GM12801 (cell line): ENCODE results near the gene CAMTA1.

Experiments used
- TF ChIP-seq, protein P1 (sequence below): IDR thresholded peaks from one replicate; pipeline ENCODE4 v1.5.1; 2011; ENCODE audit warnings: control low read depth; ENCODE audit not compliant: insufficient read length; ENCODE audit errors: extremely low read depth

The CAMTA1 gene

GRCh38 chr1:7611421-7612010 is 826.3 kb downstream of the CAMTA1 start:
- TF ChIP-seq, protein P1, sequence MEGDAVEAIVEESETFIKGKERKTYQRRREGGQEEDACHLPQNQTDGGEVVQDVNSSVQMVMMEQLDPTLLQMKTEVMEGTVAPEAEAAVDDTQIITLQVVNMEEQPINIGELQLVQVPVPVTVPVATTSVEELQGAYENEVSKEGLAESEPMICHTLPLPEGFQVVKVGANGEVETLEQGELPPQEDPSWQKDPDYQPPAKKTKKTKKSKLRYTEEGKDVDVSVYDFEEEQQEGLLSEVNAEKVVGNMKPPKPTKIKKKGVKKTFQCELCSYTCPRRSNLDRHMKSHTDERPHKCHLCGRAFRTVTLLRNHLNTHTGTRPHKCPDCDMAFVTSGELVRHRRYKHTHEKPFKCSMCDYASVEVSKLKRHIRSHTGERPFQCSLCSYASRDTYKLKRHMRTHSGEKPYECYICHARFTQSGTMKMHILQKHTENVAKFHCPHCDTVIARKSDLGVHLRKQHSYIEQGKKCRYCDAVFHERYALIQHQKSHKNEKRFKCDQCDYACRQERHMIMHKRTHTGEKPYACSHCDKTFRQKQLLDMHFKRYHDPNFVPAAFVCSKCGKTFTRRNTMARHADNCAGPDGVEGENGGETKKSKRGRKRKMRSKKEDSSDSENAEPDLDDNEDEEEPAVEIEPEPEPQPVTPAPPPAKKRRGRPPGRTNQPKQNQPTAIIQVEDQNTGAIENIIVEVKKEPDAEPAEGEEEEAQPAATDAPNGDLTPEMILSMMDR, result no peak

GRCh38 chr1:7613106-7613850 is 828.0 kb downstream of the CAMTA1 start:
- TF ChIP-seq, protein P1, result no peak

GRCh38 chr1:7613851-7614205 is 828.6 kb downstream of the CAMTA1 start:
- TF ChIP-seq, protein P1, result no peak

GRCh38 chr1:7614576-7615074 is 829.4 kb downstream of the CAMTA1 start:
- TF ChIP-seq, protein P1, result no peak

DNA sequence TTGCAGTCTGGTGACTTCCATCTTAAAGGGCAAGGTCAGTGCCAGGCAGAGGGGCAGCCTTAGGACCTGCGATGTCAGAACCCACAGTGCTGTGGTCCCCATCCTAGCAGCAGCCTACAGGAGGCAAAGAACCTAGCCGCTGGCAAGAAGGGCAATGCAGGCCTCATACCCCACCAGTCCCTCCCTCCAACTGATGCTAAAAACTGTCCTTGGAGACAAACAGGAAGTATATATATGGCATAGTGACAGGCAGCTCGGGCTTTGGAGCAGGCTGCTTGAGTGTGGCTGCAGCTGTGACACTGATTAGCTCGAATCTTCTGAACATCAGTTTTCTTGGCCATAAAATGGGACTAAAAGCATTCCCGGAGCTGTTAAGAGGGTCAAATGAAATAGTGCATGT is 829.9 kb downstream of the CAMTA1 start:
- TF ChIP-seq, protein P1, result no peak

DNA sequence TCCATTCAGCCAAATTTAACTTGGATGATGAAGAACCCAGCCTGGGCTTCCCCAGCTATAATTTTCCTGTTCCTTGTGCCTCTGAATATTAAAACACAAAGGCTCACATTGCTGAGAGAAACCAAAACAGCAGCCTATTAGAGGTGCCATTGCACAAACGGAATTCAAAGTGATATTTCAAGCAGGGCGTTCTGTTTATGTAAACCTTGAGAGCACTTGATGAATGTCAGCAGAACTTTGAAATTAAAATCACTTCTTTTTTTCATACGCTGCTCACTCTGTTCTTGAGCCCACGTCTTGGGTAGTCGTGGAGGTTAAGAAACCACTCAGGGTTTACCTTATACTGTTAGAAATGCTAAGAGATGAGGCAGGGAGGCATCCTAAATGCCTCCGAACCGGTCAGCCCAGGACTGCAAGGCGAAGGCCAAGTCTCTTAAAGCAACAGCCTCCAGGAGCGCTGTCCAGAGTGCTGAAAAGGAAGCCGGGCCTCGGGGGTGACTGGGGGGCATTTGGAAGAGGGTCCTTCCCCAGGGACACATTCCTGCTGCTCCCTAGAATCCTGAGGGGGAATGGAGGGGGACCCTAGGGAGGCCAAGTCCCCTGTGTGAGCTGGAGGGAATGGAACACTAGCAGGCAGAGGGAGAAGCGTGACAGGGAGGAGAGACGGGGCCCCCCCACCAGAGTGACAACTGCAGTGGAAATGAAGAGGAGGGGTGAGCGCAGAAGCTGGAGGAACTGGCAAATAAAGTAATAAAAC is 831.0 kb downstream of the CAMTA1 start:
- TF ChIP-seq, protein P1, result no peak

GRCh38 chr1:7616953-7617352 is 831.7 kb downstream of the CAMTA1 start:
- TF ChIP-seq, protein P1, result no peak
